Sigmoid colon (tissue), 7 donors: ENCODE results near the gene LRFN2. TPM values are rescaled to one million over a fixed set of nuclear protein-coding genes. Genes with fewer than 3 reads are reported as not detected.

Experiments
- DNase-seq: peaks from one replicate; pipeline ENCODE4 v3.0.0-alpha.2; 2019
- H3K27ac ChIP-seq, 4 donors: fragments of 200-600 bp; sonication (generic); one replicate each; pipeline ENCODE4 v1.5.1; 2016 to 2019; ENCODE audit warnings: mild to moderate bottlenecking in 1 of 4
- H3K27me3 ChIP-seq, 3 donors: fragments of 200-600 bp; sonication (generic); one replicate each; pipeline ENCODE4 v1.5.1; 2019; ENCODE audit warnings: mild to moderate bottlenecking in 1 of 3
- H3K36me3 ChIP-seq, 4 donors: fragments of 200-600 bp; sonication (generic); one replicate each; pipeline ENCODE4 v1.5.1; 2016 to 2019
- H3K4me1 ChIP-seq, 4 donors: fragments of 200-600 bp; sonication (generic); one replicate each; pipeline ENCODE4 v1.5.1; 2017 to 2019
- H3K4me3 ChIP-seq, 4 donors: fragments of 200-600 bp; sonication (generic); one replicate each; pipeline ENCODE4 v1.5.1; 2017 to 2019; ENCODE audit warnings: mild to moderate bottlenecking in 2 of 4, moderate library complexity in 1 of 4
- H3K9me3 ChIP-seq, 4 donors: fragments of 200-600 bp in 3 of 4; sonication (generic) in 3 of 4; one replicate each; pipeline versions ENCODE4 v1.5.1 to v1.6.1; 2013 to 2019
- CTCF ChIP-seq, 4 experiments: fragments of 450-650 bp in 3 of 4; fragments of 200-600 bp in 1 of 4; IDR thresholded peaks; one replicate each; pipeline ENCODE4 v1.5.1; 2016 to 2019; ENCODE audit warnings: antibody characterized with exemption in 4 of 4, mild to moderate bottlenecking in 3 of 4, moderate library complexity in 2 of 4
- EP300 ChIP-seq, 4 donors: sonication (generic); formaldehyde crosslinking; IDR thresholded peaks; one replicate each; pipeline ENCODE4 v1.6.1; 2017; ENCODE audit warnings: antibody characterized with exemption in 4 of 4
- POLR2A ChIP-seq, 2 donors: fragments of 450-650 bp; IDR thresholded peaks; one replicate each; pipeline ENCODE4 v1.6.1; 2016; ENCODE audit warnings: antibody characterized with exemption in 2 of 2, mild to moderate bottlenecking in 2 of 2, moderate library complexity in 2 of 2
- POLR2AphosphoS5 ChIP-seq, 4 donors: sonication (generic); formaldehyde crosslinking; IDR thresholded peaks; one replicate each; pipeline ENCODE4 v1.6.1; 2017; ENCODE audit warnings: antibody characterized with exemption in 4 of 4
- WGBS, 2 donors: extraction: QIAGEN DNeasy Blood & Tissue Kit; methylation state at CpG; one replicate each; pipeline ENCODE4 v1.1.7; 2013; 5-methylcytosine and 5-hydroxymethylcytosine counted together
- intact Hi-C: fragments of 100-400 bp; cut with DNase I; formaldehyde crosslinking; loops from one replicate; pipeline ENCODE4 v1.15.1; 2023
- polyA plus RNA-seq, 3 donors: library from polyadenylated mRNA; stranded (reverse); fragments of 200-250 nt; gene quantifications; one replicate each; pipeline ENCODE4 v1.2.3, GENCODE V29; 2013
- total RNA-seq, 4 donors: library from RNA; depleted of rRNA; stranded (reverse); fragments of >200 nt; gene quantifications; one replicate each; pipeline ENCODE4 v1.1.0, GENCODE V29; 2016
- donor health status: healthy with polysubstance abuse.
- donor health status: Bipolar disorder and iron deficiency.
- donor health status: healthy.

The LRFN2 gene
- total and polyA plus RNA-seq, 7 donors: 0.10 to 0.60 (median 0.49) TPM; not detected in 4

GRCh38 chr6:40444312-40444711, 142.9 kb downstream of the LRFN2 start:
- DNase-seq: no peak
- WGBS, 2 donors: 23 to 54% methylated on average over 3 of the region's 3 CpGs
- H3K27ac ChIP-seq: no peak overlapping the region
- H3K4me1 ChIP-seq: no peaks in the 10 kb centered on the region
- no peaks in the 10 kb centered on the region for H3K9me3 ChIP-seq
- intact Hi-C loops: no loop called here
- H3K27me3 ChIP-seq: no peaks in the 10 kb centered on the region
- H3K36me3 ChIP-seq: no peaks in the 10 kb centered on the region
- H3K4me3 ChIP-seq: no peak overlapping the region
- no peak for TF ChIP-seq POLR2AphosphoS5 (IDR thresholded peaks at IDR 0.05)
- TF ChIP-seq EP300 (IDR thresholded peaks at IDR 0.05): no peak
- no peak for TF ChIP-seq CTCF (IDR thresholded peaks at IDR 0.05)
- TF ChIP-seq POLR2A (IDR thresholded peaks at IDR 0.05): no peak

- intact Hi-C loops: no loop called here
- no peaks in the 10 kb centered on the region for H3K36me3 ChIP-seq
- H3K4me3 ChIP-seq: no peak overlapping the region
- H3K9me3 ChIP-seq: no peaks in the 10 kb centered on the region
- no peak overlapping the region for H3K27ac ChIP-seq
- no peaks in the 10 kb centered on the region for H3K27me3 ChIP-seq
- WGBS, 2 donors: 92 to 96% methylated on average over 2 of the region's 2 CpGs
- no peak for DNase-seq
- H3K4me1 ChIP-seq: no peaks in the 10 kb centered on the region
- TF ChIP-seq POLR2AphosphoS5 (IDR thresholded peaks at IDR 0.05): no peak
- no peak for TF ChIP-seq EP300 (IDR thresholded peaks at IDR 0.05)
- no peak for TF ChIP-seq POLR2A (IDR thresholded peaks at IDR 0.05)
- no peak for TF ChIP-seq CTCF (IDR thresholded peaks at IDR 0.05)
Observed at GRCh38 chr6:40443842-40444241, 143.3 kb downstream of the LRFN2 start.

- intact Hi-C loops: no loop called here
- no peak overlapping the region for H3K27ac ChIP-seq
- H3K4me1 ChIP-seq: no peaks in the 10 kb centered on the region
- 95 to 99% methylated on average over 3 of the region's 3 CpGs for WGBS, 2 donors
- H3K27me3 ChIP-seq: no peaks in the 10 kb centered on the region
- H3K36me3 ChIP-seq: no peaks in the 10 kb centered on the region
- DNase-seq: no peak
- no peak overlapping the region for H3K4me3 ChIP-seq
- no peaks in the 10 kb centered on the region for H3K9me3 ChIP-seq
- no peak for TF ChIP-seq POLR2A (IDR thresholded peaks at IDR 0.05)
- TF ChIP-seq EP300 (IDR thresholded peaks at IDR 0.05): no peak
- no peak for TF ChIP-seq CTCF (IDR thresholded peaks at IDR 0.05)
- no peak for TF ChIP-seq POLR2AphosphoS5 (IDR thresholded peaks at IDR 0.05)
Observed at GRCh38 chr6:40442591-40442990, 144.6 kb downstream of the LRFN2 start.

- Histone ChIP-seq H3K9me3 (no peaks in the 10 kb centered on the region), H3K4me1 (no peaks in the 10 kb centered on the region), H3K36me3 (no peaks in the 10 kb centered on the region), H3K27me3 (no peaks in the 10 kb centered on the region), H3K27ac (no peak overlapping the region), H3K4me3 (no peak overlapping the region)
- no peak for DNase-seq
- no peak for TF ChIP-seq EP300 (IDR thresholded peaks at IDR 0.05)
- TF ChIP-seq POLR2AphosphoS5 (IDR thresholded peaks at IDR 0.05): no peak
- TF ChIP-seq POLR2A (IDR thresholded peaks at IDR 0.05): no peak
- no peak for TF ChIP-seq CTCF (IDR thresholded peaks at IDR 0.05)
- 90 to 92% methylated on average over 12 of the region's 12 CpGs for whole genome bisulfite sequencing, 2 donors
- intact Hi-C loops: no loop called here
Observed at GRCh38 chr6:40441150-40441549, 146.0 kb downstream of the LRFN2 start.

- Histone ChIP-seq H3K27ac (no peak overlapping the region), H3K9me3 (no peaks in the 10 kb centered on the region), H3K27me3 (no peaks in the 10 kb centered on the region), H3K4me3 (no peak overlapping the region), H3K4me1 (no peaks in the 10 kb centered on the region), H3K36me3 (no peaks in the 10 kb centered on the region)
- no peak for DNase-seq
- intact Hi-C loops: no loop called here
- 11 to 59% methylated on average over 6 of the region's 6 CpGs for WGBS, 2 donors
- no peak for TF ChIP-seq EP300 (IDR thresholded peaks at IDR 0.05)
- TF ChIP-seq POLR2AphosphoS5 (IDR thresholded peaks at IDR 0.05): no peak
- TF ChIP-seq CTCF (IDR thresholded peaks at IDR 0.05): no peak
- no peak for TF ChIP-seq POLR2A (IDR thresholded peaks at IDR 0.05)
Observed at GRCh38 chr6:40440053-40440452, 147.1 kb downstream of the LRFN2 start.
